Right lobe of liver (tissue), 4 donors: Measurements from ENCODE around the gene SNTA1.

Experiments
- CTCF ChIP-seq, 4 donors: fragments of 200-600 bp in 3 of 4; fragments of 450-650 bp in 1 of 4; IDR thresholded peaks; one replicate each; pipeline versions ENCODE4 v1.5.1 to v1.8.0; 2016 to 2022; ENCODE audit warnings: antibody characterized with exemption in 4 of 4, mild to moderate bottlenecking in 2 of 4
- POLR2A ChIP-seq: fragments of 450-650 bp; IDR thresholded peaks from one replicate; pipeline ENCODE4 v1.6.1; 2017; ENCODE audit warnings: antibody characterized with exemption, mild to moderate bottlenecking
- donor health status: DM: no; HTN: no; CAD: no.
- donor health status: DM: no; HTN: no; CAD: no.
- donor health status: DM: no; HTN: yes; CAD: no.

- TF ChIP-seq CTCF (IDR thresholded peaks at IDR 0.05) (no peak), POLR2A (no peak)
These were observed 56.4 kb downstream of the SNTA1 start for GRCh38 chr20:33387177-33387576.
